HG03108 (cell line): ENCODE data around the gene SLC11A2.

Experiments used
- ATAC-seq: cut with Tn5 transposase; IDR thresholded peaks from one replicate; pipeline ENCODE4 v1.9.1; 2021; ENCODE audit warnings: moderate library complexity; ENCODE audit not compliant: unreplicated experiment

Gene SLC11A2

GRCh38 chr12:51025836-51026638 is at the start of gene SLC11A2:
Gene SLC11A2 (minus strand): TSS chr12:51026384. CDS start chr12:51010728, 15,656 bp downstream.
- peak; percentile 88 for ATAC-seq

- no peak for ATAC-seq
Observed at GRCh38 chr12:51075390-51075789, 49.2 kb upstream of the SLC11A2 start.

- no peak for ATAC-seq
Observed at GRCh38 chr12:51071663-51072062, 45.5 kb upstream of the SLC11A2 start.

GRCh38 chr12:51070004-51070403 is 43.8 kb upstream of the SLC11A2 start:
- ATAC-seq, result no peak

- ATAC-seq, result no peak
Observed at GRCh38 chr12:51067771-51068170, 41.6 kb upstream of the SLC11A2 start.

GRCh38 chr12:51067229-51067628 is 41.0 kb upstream of the SLC11A2 start:
- ATAC-seq, result no peak

- ATAC-seq, result no peak
Observed at GRCh38 chr12:51065530-51065929, 39.3 kb upstream of the SLC11A2 start.

GRCh38 chr12:51062631-51063397 is 36.6 kb upstream of the SLC11A2 start:
- ATAC-seq, result no peak

GRCh38 chr12:51059086-51059485 is 32.9 kb upstream of the SLC11A2 start:
- ATAC-seq, result no peak

GRCh38 chr12:51056242-51056641 is 30.1 kb upstream of the SLC11A2 start:
- ATAC-seq, result no peak

GRCh38 chr12:51055060-51055459 is 28.9 kb upstream of the SLC11A2 start:
- no peak for ATAC-seq

GRCh38 chr12:51051787-51052186 is 25.6 kb upstream of the SLC11A2 start:
- no peak for ATAC-seq

- ATAC-seq, result no peak
Observed at GRCh38 chr12:51049525-51049924, 23.3 kb upstream of the SLC11A2 start.

GRCh38 chr12:51048661-51049251 is 22.6 kb upstream of the SLC11A2 start:
- no peak for ATAC-seq

- peak; percentile 98 for ATAC-seq
Observed at GRCh38 chr12:51047655-51048540, 21.7 kb upstream of the SLC11A2 start, which contains the start of gene LETMD1. Gene LETMD1 (plus strand): TSS chr12:51048327. CDS start chr12:51048357, 30 bp downstream.

- ATAC-seq, result no peak
Observed at GRCh38 chr12:51036279-51036678, 10.1 kb upstream of the SLC11A2 start.

GRCh38 chr12:51033457-51034089 is 7.4 kb upstream of the SLC11A2 start:
- ATAC-seq, result no peak

GRCh38 chr12:51033048-51033447 is 6.9 kb upstream of the SLC11A2 start:
- no peak for ATAC-seq

- ATAC-seq, result no peak
Observed at GRCh38 chr12:51028813-51029150, 2.6 kb upstream of the SLC11A2 start.

GRCh38 chr12:51028126-51028812 is 2.1 kb upstream of the SLC11A2 start:
- ATAC-seq, result no peak
